Osteocyte (in vitro differentiated cells): ENCODE measurements around the gene STXBP5L. TPM values are rescaled to one million over a fixed set of nuclear protein-coding genes. Genes with fewer than 3 reads are reported as not detected.
A peak's percentile ranks its signal among the peaks of the same experiment; 100 is the strongest.

Experiments used
- DNase-seq: peaks from one replicate; pipeline ENCODE4 v3.0.0; 2021; ENCODE audit warnings: mixed read lengths; ENCODE audit not compliant: unreplicated experiment; ENCODE audit errors: extremely low spot score
- H3K27ac Mint-ChIP-seq: one replicate; pipeline ENCODE4 v1.8.0; 2021; ENCODE audit warnings: mild to moderate bottlenecking, mixed read lengths; ENCODE audit not compliant: unreplicated experiment
- H3K27me3 Mint-ChIP-seq: one replicate; pipeline ENCODE4 v1.8.0; 2021; ENCODE audit warnings: mixed read lengths; ENCODE audit not compliant: unreplicated experiment
- H3K36me3 Mint-ChIP-seq: one replicate; pipeline ENCODE4 v1.8.0; 2021; ENCODE audit warnings: mixed read lengths; ENCODE audit not compliant: unreplicated experiment
- H3K4me1 Mint-ChIP-seq: one replicate; pipeline ENCODE4 v1.8.0; 2021; ENCODE audit warnings: mixed read lengths; ENCODE audit not compliant: unreplicated experiment
- H3K4me3 Mint-ChIP-seq: one replicate; pipeline ENCODE4 v1.8.0; 2021; ENCODE audit warnings: mild to moderate bottlenecking, moderate library complexity, mixed read lengths; ENCODE audit not compliant: unreplicated experiment
- H3K9me3 Mint-ChIP-seq: one replicate; pipeline ENCODE4 v1.8.0; 2021; ENCODE audit warnings: mixed read lengths; ENCODE audit not compliant: unreplicated experiment
- CTCF ChIP-seq: fragments of 200-600 bp; sonication (generic); IDR thresholded peaks from 2 replicates; pipeline ENCODE4 v1.5.0; 2021; ENCODE audit warnings: antibody characterized with exemption, mild to moderate bottlenecking, moderate library complexity
- total RNA-seq: library from RNA; stranded (reverse); gene quantifications from 2 replicates; pipeline ENCODE4 v1.2.1, GENCODE V29; 2021

Gene STXBP5L
- total RNA-seq, 1 donor from 2014 or later, result not detected

GRCh38 chr3:121111914-121112612 is 204.1 kb downstream of the STXBP5L start:
- no peak for TF ChIP-seq CTCF
- DNase-seq, result no peak
- H3K9me3 Mint-ChIP-seq, result peaks cover 4% of the 10 kb centered on the region
- H3K27me3 Mint-ChIP-seq, result peaks cover 2% of the 10 kb centered on the region
- H3K4me1 Mint-ChIP-seq, result no peaks in the 10 kb centered on the region
- H3K27ac Mint-ChIP-seq, result no peak overlapping the region
- no peak overlapping the region for H3K4me3 Mint-ChIP-seq
- no peaks in the 10 kb centered on the region for H3K36me3 Mint-ChIP-seq

- DNase-seq, result no peak
- no peak overlapping the region for H3K27ac Mint-ChIP-seq
- no peaks in the 10 kb centered on the region for H3K4me1 Mint-ChIP-seq
- no peak overlapping the region for H3K4me3 Mint-ChIP-seq
- H3K27me3 Mint-ChIP-seq, result peaks cover 1% of the 10 kb centered on the region
- no peaks in the 10 kb centered on the region for H3K36me3 Mint-ChIP-seq
- no peak for TF ChIP-seq CTCF
- H3K9me3 Mint-ChIP-seq, result no peaks in the 10 kb centered on the region
These were observed 218.2 kb downstream of the STXBP5L start for GRCh38 chr3:121126033-121126706.

GRCh38 chr3:121126707-121127035 is 218.7 kb downstream of the STXBP5L start:
- no peaks in the 10 kb centered on the region for H3K27me3 Mint-ChIP-seq

GRCh38 chr3:121152573-121152972 is 244.6 kb downstream of the STXBP5L start:
- Mint-ChIP-seq H3K27ac (no peak overlapping the region), H3K27me3 (no peaks in the 10 kb centered on the region), H3K4me1 (no peaks in the 10 kb centered on the region), H3K4me3 (no peak overlapping the region), H3K9me3 (peaks cover 9% of the 10 kb centered on the region), H3K36me3 (no peaks in the 10 kb centered on the region)
- no peak for DNase-seq
- peak; percentile 35 for TF ChIP-seq CTCF

More at GRCh38 chr3:121126707-121127035, 218.7 kb downstream of the STXBP5L start:
- Mint-ChIP-seq H3K4me1 (no peaks in the 10 kb centered on the region), H3K27ac (no peak overlapping the region), H3K9me3 (no peaks in the 10 kb centered on the region), H3K4me3 (no peak overlapping the region), H3K36me3 (no peaks in the 10 kb centered on the region)
- no peak for DNase-seq
- no peak for TF ChIP-seq CTCF

- Mint-ChIP-seq H3K36me3 (no peaks in the 10 kb centered on the region), H3K27me3 (no peaks in the 10 kb centered on the region), H3K4me3 (no peak overlapping the region), H3K4me1 (no peaks in the 10 kb centered on the region), H3K27ac (no peak overlapping the region), H3K9me3 (no peaks in the 10 kb centered on the region)
- TF ChIP-seq CTCF, result no peak
- no peak for DNase-seq
These were observed 245.8 kb downstream of the STXBP5L start for GRCh38 chr3:121153851-121154250.
